Breast epithelium (tissue), 4 donors: Measurements from ENCODE around the gene CLTB. TPM values are rescaled to one million over a fixed set of nuclear protein-coding genes. Genes with fewer than 3 reads are reported as not detected.

Experiments used
- DNase-seq, 2 donors: peaks; one replicate each; pipeline ENCODE4 v3.0.0-alpha.2; 2019; ENCODE audit warnings: low spot score in 2 of 2
- H3K27ac ChIP-seq, 2 donors: fragments of 200-600 bp; sonication (generic) in 1 of 2; one replicate each; pipeline ENCODE4 v1.5.1; 2016 to 2019; ENCODE audit warnings: mild to moderate bottlenecking in 1 of 2
- H3K27me3 ChIP-seq, 2 donors: fragments of 200-600 bp; sonication (generic) in 1 of 2; one replicate each; pipeline versions ENCODE4 v1.5.1 to v1.6.0; 2017 to 2019; ENCODE audit warnings: control low read depth in 1 of 2, mild to moderate bottlenecking in 1 of 2
- H3K36me3 ChIP-seq: fragments of 200-600 bp; one replicate; pipeline ENCODE4 v1.5.1; 2019
- H3K4me1 ChIP-seq, 2 donors: fragments of 200-600 bp; sonication (generic); one replicate each; pipeline ENCODE4 v1.5.1; 2016 to 2019; ENCODE audit warnings: control low read depth in 1 of 2
- H3K4me3 ChIP-seq, 3 donors: fragments of 200-600 bp; sonication (generic); 1 replicate in 2 of 3; 2 replicates in 1 of 3; pipeline ENCODE4 v1.5.1; 2016 to 2019; ENCODE audit warnings: mild to moderate bottlenecking in 3 of 3, moderate library complexity in 2 of 3
- H3K9me3 ChIP-seq, 2 donors: fragments of 200-600 bp; sonication (generic) in 1 of 2; one replicate each; pipeline ENCODE4 v1.5.1; 2016 to 2019; ENCODE audit warnings: control low read depth in 1 of 2
- POLR2A ChIP-seq: fragments of 450-650 bp; IDR thresholded peaks from one replicate; pipeline ENCODE4 v1.6.1; 2016; ENCODE audit warnings: antibody characterized with exemption, mild to moderate bottlenecking, moderate library complexity
- POLR2AphosphoS5 ChIP-seq, 3 donors: sonication (generic); formaldehyde crosslinking; IDR thresholded peaks; one replicate each; pipeline ENCODE4 v1.6.1; 2017; ENCODE audit warnings: antibody characterized with exemption in 3 of 3
- intact Hi-C: fragments of 100-400 bp; cut with DNase I; formaldehyde crosslinking; loops from one replicate; pipeline ENCODE4 v1.15.1; 2023; ENCODE audit warnings: low total_unique reads
- total RNA-seq, 3 donors: library from RNA; depleted of rRNA; stranded (reverse); fragments of >200 nt; gene quantifications; one replicate each; pipeline ENCODE4 v1.1.0, GENCODE V29; 2016
- TF ChIP-seq, protein P1 (sequence below), 3 donors: fragments of 450-650 bp; IDR thresholded peaks; one replicate each; pipeline ENCODE4 v1.5.1; 2016 to 2017; ENCODE audit warnings: antibody characterized with exemption in 3 of 3, mild to moderate bottlenecking in 3 of 3, moderate library complexity in 3 of 3

The CLTB gene, protein sequence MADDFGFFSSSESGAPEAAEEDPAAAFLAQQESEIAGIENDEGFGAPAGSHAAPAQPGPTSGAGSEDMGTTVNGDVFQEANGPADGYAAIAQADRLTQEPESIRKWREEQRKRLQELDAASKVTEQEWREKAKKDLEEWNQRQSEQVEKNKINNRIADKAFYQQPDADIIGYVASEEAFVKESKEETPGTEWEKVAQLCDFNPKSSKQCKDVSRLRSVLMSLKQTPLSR
- total RNA-seq: 100 to 1,000 TPM in 2 of 3 donors, 10 to 100 TPM in 1; 91.0 to 122 (median 121) TPM

DNA sequence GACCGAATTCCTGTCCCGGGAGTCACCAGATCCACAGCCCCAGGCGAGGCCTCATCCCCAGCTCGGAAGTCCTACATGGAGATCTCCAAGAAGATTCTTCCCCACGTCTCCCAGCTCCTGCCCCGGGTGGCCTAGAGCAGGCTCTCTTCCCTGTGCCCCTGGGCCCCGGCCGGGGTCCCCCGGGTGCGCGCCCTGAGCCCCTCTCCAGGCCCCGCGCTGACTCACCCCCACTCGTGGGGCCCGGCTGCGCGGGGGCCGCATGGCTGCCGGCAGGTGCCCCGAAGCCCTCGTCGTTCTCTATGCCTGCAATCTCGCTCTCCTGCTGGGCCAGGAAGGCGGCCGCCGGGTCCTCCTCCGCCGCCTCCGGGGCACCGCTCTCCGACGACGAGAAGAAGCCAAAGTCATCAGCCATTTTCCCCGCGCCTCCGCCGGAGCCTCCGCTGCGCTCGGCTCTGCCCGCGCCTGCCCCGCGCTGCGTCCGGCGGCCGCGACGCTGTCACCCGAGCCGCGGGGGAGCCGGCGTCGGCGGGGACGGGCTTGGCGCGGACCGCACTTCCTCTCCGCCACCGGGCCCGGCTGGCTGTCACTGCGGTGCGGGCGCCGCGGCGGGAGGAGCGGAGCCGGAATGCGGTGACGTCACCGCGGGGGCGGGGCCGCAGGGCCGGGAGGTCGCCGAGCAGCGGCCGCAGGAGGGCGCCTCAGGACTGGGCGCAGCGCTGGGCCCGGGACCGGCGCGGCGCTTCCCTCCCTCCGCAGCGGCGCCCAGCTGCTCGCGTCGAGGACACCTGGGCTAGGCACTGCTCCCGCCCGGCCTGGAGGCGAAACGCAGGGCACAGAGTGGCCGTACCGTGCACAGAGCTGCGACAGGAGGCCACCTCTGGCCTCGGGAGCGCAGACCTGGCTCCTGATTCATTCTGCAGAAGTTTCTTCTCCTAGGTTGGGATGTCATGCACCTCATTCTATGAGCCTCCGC lies at the start of gene CLTB:
Gene CLTB, minus strand, starts transcription at position 588 of the 973 bp plus-strand sequence. Its CDS starts 176 bp downstream, at position 412.
- Histone ChIP-seq H3K4me1 (peaks cover 0 to 11% of the 10 kb centered on the region in 2 donors), H3K36me3 (no peaks in the 10 kb centered on the region), H3K27me3 (no peaks in the 10 kb centered on the region), H3K9me3 (no peaks in the 10 kb centered on the region), H3K4me3 (peak within 1 kb of the TSS; percentile 79 to 94 (median 90)), H3K27ac (peak within 1 kb of the TSS; percentile 96)
- TF ChIP-seq, protein P1, sequence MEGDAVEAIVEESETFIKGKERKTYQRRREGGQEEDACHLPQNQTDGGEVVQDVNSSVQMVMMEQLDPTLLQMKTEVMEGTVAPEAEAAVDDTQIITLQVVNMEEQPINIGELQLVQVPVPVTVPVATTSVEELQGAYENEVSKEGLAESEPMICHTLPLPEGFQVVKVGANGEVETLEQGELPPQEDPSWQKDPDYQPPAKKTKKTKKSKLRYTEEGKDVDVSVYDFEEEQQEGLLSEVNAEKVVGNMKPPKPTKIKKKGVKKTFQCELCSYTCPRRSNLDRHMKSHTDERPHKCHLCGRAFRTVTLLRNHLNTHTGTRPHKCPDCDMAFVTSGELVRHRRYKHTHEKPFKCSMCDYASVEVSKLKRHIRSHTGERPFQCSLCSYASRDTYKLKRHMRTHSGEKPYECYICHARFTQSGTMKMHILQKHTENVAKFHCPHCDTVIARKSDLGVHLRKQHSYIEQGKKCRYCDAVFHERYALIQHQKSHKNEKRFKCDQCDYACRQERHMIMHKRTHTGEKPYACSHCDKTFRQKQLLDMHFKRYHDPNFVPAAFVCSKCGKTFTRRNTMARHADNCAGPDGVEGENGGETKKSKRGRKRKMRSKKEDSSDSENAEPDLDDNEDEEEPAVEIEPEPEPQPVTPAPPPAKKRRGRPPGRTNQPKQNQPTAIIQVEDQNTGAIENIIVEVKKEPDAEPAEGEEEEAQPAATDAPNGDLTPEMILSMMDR (IDR thresholded peaks at IDR 0.05): peak in 2 of 3 donors; percentile 34 to 88
- TF ChIP-seq POLR2AphosphoS5 (IDR thresholded peaks at IDR 0.05): peak in 2 of 3 donors; percentile 18 to 55
- no peak for TF ChIP-seq POLR2A
- intact Hi-C loops: no loop called here
- DNase-seq: peak; percentile 85 to 88

DNA sequence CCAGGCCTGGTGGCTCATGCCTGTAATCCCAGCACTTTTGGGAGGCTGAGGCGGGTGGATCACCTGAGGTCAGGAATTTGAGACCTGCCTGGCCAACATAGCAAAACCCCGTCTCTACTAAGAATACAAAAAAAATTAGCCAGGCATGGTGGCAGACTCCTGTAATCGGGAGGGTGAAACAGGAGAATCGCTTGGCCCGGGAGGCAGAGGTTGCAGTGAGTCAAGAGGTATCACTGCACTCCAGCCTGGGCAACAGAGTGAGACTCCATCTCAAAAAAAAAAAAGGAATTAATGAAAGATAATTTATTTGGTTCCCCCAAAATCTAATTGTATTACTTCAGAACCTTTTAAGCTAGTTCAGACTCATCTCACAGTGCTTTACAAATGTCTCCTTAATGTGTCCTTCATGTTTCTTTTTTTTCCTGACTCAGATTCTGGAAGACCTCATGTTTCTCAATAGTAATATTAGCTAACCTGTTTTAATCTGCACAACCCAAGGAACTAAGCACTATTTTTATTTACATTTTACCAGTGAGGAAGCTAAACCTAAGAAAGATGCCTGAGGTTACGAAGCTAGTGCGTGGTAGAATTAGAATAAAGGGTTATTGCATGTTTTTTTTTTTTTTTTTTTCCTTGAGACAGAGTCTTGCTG lies 46.9 kb upstream of the CLTB start:
- DNase-seq: no peak
- H3K4me1 ChIP-seq: no peaks in the 10 kb centered on the region

DNA sequence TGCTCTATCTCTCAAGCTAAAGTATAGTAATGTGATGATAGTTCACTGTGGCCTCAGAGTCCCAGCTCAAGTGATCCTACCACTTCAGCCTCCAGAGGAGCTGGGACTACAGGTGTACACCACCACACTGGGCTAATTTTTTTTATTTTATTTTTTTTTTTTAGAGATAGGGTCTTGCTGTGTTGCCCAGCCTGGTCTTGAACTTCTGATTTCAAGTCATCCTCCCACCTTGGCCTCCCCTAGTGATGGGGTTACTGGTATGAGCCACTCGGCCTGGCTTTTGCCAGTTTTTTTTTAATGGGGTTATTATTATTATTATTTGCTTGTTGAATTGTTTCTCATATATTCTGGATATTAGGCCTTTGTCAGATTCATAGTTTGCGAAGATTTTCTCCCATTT lies 45.0 kb upstream of the CLTB start:
- H3K9me3 ChIP-seq: no peaks in the 10 kb centered on the region
- TF ChIP-seq POLR2AphosphoS5 (IDR thresholded peaks at IDR 0.05) (no peak), POLR2A (no peak)
- TF ChIP-seq, protein P1 (IDR thresholded peaks at IDR 0.05): no peak
- H3K4me1 ChIP-seq: no peaks in the 10 kb centered on the region
- H3K27me3 ChIP-seq: no peaks in the 10 kb centered on the region
- no peak for DNase-seq
- H3K4me3 ChIP-seq: no peak overlapping the region
- H3K36me3 ChIP-seq: no peaks in the 10 kb centered on the region
- intact Hi-C loops: no loop called here
- H3K27ac ChIP-seq: no peak overlapping the region

More for the DNA sequence above, 46.9 kb upstream of the CLTB start:
- H3K27ac ChIP-seq: no peak overlapping the region
- no peaks in the 10 kb centered on the region for H3K9me3 ChIP-seq
- no peak overlapping the region for H3K4me3 ChIP-seq
- no peaks in the 10 kb centered on the region for H3K27me3 ChIP-seq
- intact Hi-C loops: no loop called here
- TF ChIP-seq POLR2A: no peak
- no peaks in the 10 kb centered on the region for H3K36me3 ChIP-seq

DNA sequence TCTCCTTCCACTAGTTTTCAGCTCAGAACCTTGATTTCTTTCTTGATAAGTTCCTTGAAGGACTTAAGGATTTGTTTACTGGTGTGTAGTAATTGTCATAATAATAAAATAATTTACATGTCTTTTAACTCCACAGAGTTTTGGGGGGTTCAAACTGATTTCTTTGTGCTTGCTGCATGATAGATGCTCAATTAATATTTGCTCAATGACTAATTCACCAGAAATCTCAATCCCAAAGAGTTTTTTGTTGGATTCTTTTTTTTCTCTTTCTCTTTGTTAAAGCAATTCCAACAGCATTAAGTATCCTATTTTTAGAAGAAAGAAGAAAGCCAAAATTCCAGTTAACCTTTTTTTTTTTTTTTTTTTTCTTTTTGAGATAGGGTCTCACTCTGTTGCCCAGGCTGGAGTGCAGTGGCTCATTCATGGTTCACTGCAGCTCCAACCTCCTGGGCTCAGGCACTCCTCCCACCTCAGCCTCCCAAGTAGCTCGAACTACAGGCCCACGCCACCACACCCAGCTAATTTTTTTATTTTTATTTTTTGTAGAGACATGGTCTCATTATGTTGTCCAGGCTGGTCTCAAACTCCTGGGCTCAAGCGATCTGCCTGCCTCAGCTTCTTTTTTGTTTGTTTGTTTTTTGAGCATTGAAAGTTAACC lies 42.7 kb upstream of the CLTB start:
- Histone ChIP-seq H3K36me3 (no peaks in the 10 kb centered on the region), H3K4me1 (no peaks in the 10 kb centered on the region), H3K27me3 (no peaks in the 10 kb centered on the region), H3K4me3 (no peak overlapping the region), H3K27ac (no peak overlapping the region), H3K9me3 (no peaks in the 10 kb centered on the region)
- intact Hi-C loops: no loop called here
- TF ChIP-seq, protein P1 (IDR thresholded peaks at IDR 0.05): no peak
- TF ChIP-seq POLR2A: no peak
- TF ChIP-seq POLR2AphosphoS5 (IDR thresholded peaks at IDR 0.05): no peak
- no peak for DNase-seq

DNA sequence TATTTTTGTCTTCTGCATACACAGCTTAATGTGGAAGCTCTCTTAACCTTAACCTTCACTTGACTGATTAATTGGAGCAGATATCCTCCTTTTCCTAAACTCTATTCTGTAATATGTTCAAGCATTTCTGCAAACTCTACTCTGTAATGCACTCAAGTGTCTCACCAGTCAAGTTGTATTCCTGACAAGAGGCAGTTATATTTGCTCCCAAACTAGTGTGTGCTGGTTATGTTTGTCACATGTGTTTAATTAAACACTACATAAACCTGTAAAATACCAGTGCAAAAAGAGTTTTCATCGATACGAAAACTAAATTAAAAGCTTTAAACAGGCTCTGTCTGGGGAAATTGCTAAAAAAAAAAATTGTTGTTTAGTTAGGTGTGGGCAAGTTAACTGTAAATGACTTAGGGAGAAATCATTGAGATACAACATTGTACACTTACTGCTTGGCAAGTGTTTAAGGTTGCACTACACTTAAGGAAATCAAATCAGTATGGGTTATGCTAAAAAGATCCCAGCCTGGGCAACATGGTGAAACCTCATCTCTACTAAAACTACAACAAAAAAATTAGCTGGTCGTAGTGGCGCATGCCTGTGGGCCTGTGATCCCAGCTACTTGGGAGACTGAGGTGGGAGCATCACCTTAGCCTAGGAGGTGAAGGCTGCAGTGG lies 38.5 kb upstream of the CLTB start:
- Histone ChIP-seq H3K27me3 (no peaks in the 10 kb centered on the region), H3K4me3 (no peak overlapping the region), H3K27ac (no peak overlapping the region), H3K36me3 (no peaks in the 10 kb centered on the region), H3K9me3 (no peaks in the 10 kb centered on the region), H3K4me1 (peaks cover 0 to under 1% of the 10 kb centered on the region in 2 donors)
- TF ChIP-seq POLR2A (no peak), POLR2AphosphoS5 (IDR thresholded peaks at IDR 0.05) (no peak)
- TF ChIP-seq, protein P1 (IDR thresholded peaks at IDR 0.05): no peak
- intact Hi-C loops: no loop called here
- DNase-seq: no peak
